Calu3 (cell line): ENCODE data around the gene TSNAX. TPM values are rescaled to one million over a fixed set of nuclear protein-coding genes. Genes with fewer than 3 reads are reported as not detected.

Experiments used
- BruUV-seq: library from RNA; stranded (reverse); fragments of 400-500 nt; replicated peaks from 2 replicates; lab custom pipeline; 2021; lab: Mats Ljungman, UMichigan
- CTCF ChIA-PET: fragments of 300-600 bp; sonication (Branson Sonifier 250); formaldehyde crosslinking; loops from one replicate; lab custom pipeline; 2022; ENCODE audit warnings: antibody characterized with exemption; lab: Charles Lee
- DNase-seq: peaks from one replicate; pipeline ENCODE4 v3.0.0; 2022
- H3K27ac Mint-ChIP-seq: one replicate; pipeline ENCODE4 v1.8.0; 2022; ENCODE audit warnings: mixed read lengths; ENCODE audit not compliant: unreplicated experiment
- H3K27me3 Mint-ChIP-seq: one replicate; pipeline ENCODE4 v1.8.0; 2022; ENCODE audit warnings: mixed read lengths; ENCODE audit not compliant: unreplicated experiment
- H3K36me3 Mint-ChIP-seq: one replicate; pipeline ENCODE4 v1.8.0; 2022; ENCODE audit warnings: mild to moderate bottlenecking, moderate library complexity, mixed read lengths; ENCODE audit not compliant: insufficient read depth, unreplicated experiment
- H3K4me1 Mint-ChIP-seq: one replicate; pipeline ENCODE4 v1.8.0; 2022; ENCODE audit warnings: mild to moderate bottlenecking, low read depth, mixed read lengths; ENCODE audit not compliant: unreplicated experiment
- H3K4me3 Mint-ChIP-seq: one replicate; pipeline ENCODE4 v1.8.0; 2022; ENCODE audit warnings: mild to moderate bottlenecking, low read depth, moderate library complexity, mixed read lengths; ENCODE audit not compliant: unreplicated experiment
- H3K9me3 Mint-ChIP-seq: one replicate; pipeline ENCODE4 v1.8.0; 2022; ENCODE audit warnings: low read depth, mixed read lengths; ENCODE audit not compliant: unreplicated experiment
- CTCF ChIP-seq: fragments of 200-600 bp; IDR thresholded peaks from one replicate; pipeline ENCODE4 v1.8.0; 2022; ENCODE audit warnings: antibody characterized with exemption; ENCODE audit not compliant: unreplicated experiment
- intact Hi-C: fragments of 100-400 bp; cut with micrococcal nuclease; formaldehyde crosslinking; loops from one replicate; pipeline ENCODE4 v1.10.0; 2022; ENCODE audit not compliant: unreplicated experiment
- total RNA-seq: library from RNA; stranded (reverse); gene quantifications from 2 replicates; pipeline ENCODE4 v1.2.3, GENCODE V29; 2022

The TSNAX gene
- total RNA-seq, 1 experiment from 2014 or later: 55.5 TPM

GRCh38 chr1:231596337-231596791, 67.9 kb downstream of the TSNAX start:
- CTCF ChIA-PET: no interaction called here
- BruUV-seq: no TSS peak
- intact Hi-C loops: no loop called here
- no peak for DNase-seq
- Mint-ChIP-seq H3K4me1 (no peaks in the 10 kb centered on the region), H3K27me3 (no peaks in the 10 kb centered on the region), H3K9me3 (no peaks in the 10 kb centered on the region), H3K36me3 (no peaks in the 10 kb centered on the region), H3K4me3 (no peak overlapping the region), H3K27ac (no peak overlapping the region)
- no peak for TF ChIP-seq CTCF

- CTCF ChIA-PET: no interaction called here
- Mint-ChIP-seq H3K36me3 (peaks cover 1% of the 10 kb centered on the region), H3K4me3 (no peak overlapping the region), H3K4me1 (no peaks in the 10 kb centered on the region), H3K27me3 (no peaks in the 10 kb centered on the region), H3K9me3 (no peaks in the 10 kb centered on the region), H3K27ac (no peak overlapping the region)
- intact Hi-C loops: no loop called here
- no peak for TF ChIP-seq CTCF
- DNase-seq: no peak
- no TSS peak for BruUV-seq
Measured at GRCh38 chr1:231597971-231598370, 69.5 kb downstream of the TSNAX start.

GRCh38 chr1:231600458-231600976, 72.0 kb downstream of the TSNAX start:
- CTCF ChIA-PET: no interaction called here
- Mint-ChIP-seq H3K9me3 (no peaks in the 10 kb centered on the region), H3K27me3 (peaks cover 1% of the 10 kb centered on the region), H3K36me3 (peaks cover 12% of the 10 kb centered on the region), H3K4me1 (no peaks in the 10 kb centered on the region), H3K27ac (no peak overlapping the region), H3K4me3 (no peak overlapping the region)
- BruUV-seq: no TSS peak
- DNase-seq: no peak
- TF ChIP-seq CTCF: no peak
- intact Hi-C loops: loop anchor here (5.0 kb wide), 1 partner anchor 358 kb away; the partner anchor contains the start of gene GNPAT

GRCh38 chr1:231601824-231602672, 73.6 kb downstream of the TSNAX start:
- H3K27me3 Mint-ChIP-seq: peaks cover 13% of the 10 kb centered on the region
- no TSS peak for BruUV-seq
- intact Hi-C loops: loop anchor here (5.0 kb wide), 1 partner anchor 360 kb away; the partner anchor contains the start of gene GNPAT
- no peak for DNase-seq
- TF ChIP-seq CTCF: no peak
- H3K36me3 Mint-ChIP-seq: peaks cover 12% of the 10 kb centered on the region
- H3K9me3 Mint-ChIP-seq: no peaks in the 10 kb centered on the region
- CTCF ChIA-PET: interaction anchor here (1.0 to 2.7 kb wide), 2 partner anchors 157 to 263 kb away, joined by 3 to 8 read pairs; partner anchors contain the start of gene SPRTN
- H3K27ac Mint-ChIP-seq: no peak overlapping the region
- H3K4me3 Mint-ChIP-seq: no peak overlapping the region
- H3K4me1 Mint-ChIP-seq: peaks cover 6% of the 10 kb centered on the region
